KG1 (cell line): ENCODE measurements around the gene NDUFA3.
A peak's percentile ranks its signal among the peaks of the same experiment; 100 is the strongest.
"Not testable (repeated sequence)": the region's sequence is repeated elsewhere in the genome, so short reads cannot be mapped to it uniquely, and the experiment has no call there.

Source experiments
- DNase-seq: peaks from one replicate; lab custom pipeline; 2025; lab: John Stamatoyannopoulos, UW

The NDUFA3 gene

DNA sequence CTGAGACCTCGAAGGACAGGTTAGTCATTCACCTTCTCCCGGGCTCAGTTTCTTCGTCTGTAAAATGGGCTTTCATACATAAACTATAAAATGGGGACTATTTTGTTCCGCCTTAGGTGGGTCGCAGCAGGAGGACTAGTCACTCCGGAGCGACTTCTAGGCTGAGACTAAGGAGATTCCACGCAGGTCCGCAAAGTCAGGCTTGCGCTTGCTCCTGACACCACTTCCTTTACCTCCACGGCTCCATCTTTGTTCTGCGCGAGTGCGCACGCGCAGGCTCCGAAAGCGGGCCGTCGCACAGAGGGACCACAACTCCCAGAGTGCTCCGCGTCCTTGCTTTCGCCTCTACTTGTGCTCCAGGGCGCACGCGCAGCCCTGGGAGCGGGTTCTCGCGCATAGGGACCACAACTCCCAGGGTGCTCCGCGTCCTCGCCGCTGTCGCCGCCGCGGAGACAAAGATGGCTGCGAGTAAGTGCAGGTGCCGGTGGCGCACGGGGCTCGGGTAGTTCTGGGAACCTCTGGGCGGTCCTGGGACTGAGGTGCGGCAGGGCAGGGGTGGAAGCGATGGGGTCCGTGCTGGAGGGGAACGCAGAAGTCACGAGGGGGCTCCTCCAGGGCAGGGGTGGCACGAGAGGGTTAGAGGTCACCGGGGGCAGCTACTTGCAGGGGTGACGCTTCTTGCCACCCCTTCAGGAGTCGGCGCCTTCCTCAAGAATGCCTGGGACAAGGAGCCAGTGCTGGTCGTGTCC, at the start of gene NDUFA3:
Gene NDUFA3, plus strand, starts transcription at position 435 of the 749 bp plus-strand sequence. Its CDS starts 24 bp downstream, at position 459.
- peak; percentile 98 for DNase-seq

GRCh38 chr19:54062643-54063042, 40.0 kb upstream of the NDUFA3 start:
- DNase-seq, result peak; percentile 46

GRCh38 chr19:54063350-54064116, 39.1 kb upstream of the NDUFA3 start, which contains the start of gene VSTM1:
Gene VSTM1 (minus strand): TSS chr19:54063897. CDS start chr19:54063777, 120 bp downstream.
- DNase-seq, result peak; percentile 61

DNA sequence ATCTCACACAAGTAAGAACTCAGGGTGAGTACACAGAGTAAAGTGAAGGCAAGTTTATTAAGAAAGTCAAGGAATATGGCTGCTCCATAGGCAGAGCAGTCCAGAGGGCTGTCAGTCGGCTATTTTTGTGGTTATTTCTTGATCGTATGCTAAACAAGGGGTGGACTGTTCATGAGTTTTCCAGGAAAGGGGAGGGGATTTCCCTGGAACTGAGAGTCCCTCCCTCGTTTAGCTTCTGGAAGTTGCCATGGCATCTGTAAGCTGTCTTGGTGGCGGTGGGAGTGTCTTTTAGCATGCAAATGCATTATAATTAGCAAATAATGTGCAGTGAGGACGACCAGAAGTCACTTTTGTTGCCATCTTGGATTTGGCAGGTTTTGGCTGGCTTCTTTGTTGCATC, 33.2 kb upstream of the NDUFA3 start:
- no peak for DNase-seq

GRCh38 chr19:54073829-54074228, 28.8 kb upstream of the NDUFA3 start:
- DNase-seq, result no peak

DNA sequence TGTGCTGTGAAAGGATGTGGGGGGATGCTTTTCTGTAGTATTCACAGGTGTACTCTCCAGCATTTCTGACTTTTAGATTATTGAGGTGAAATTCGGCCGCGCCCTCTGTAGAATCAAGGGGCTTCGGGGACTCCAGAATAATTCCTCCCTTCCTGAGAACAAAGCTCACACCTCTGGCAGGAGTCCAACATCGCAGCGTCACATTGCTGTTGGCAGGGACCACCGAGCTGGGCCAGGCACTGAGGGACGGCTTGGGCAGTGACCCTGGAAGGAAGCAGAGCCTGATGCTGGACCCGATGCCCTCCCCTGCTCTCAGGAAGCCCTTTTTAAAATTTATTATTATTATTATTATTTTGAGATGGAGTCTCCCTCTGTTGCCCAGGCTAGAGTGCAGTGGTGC, 27.8 kb upstream of the NDUFA3 start:
- no peak for DNase-seq

DNA sequence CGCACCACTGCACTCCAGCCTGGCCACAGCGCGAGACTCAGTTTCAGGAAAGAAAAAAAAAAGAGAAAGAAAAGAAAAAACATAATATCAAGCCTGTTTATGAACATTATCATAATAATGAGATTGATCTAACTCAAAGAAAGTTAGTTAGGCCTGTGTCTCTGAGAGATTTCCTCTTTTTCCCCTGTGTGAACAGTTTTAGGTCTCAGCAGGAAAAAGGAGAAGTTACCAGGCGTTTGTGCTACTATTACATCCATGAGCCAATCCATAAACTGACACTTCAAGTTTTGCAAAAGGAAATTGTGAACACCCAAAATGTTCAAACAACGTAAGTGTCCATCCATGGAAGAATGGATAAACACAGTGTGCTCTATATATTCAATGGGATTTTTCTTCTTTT, 25.3 kb upstream of the NDUFA3 start:
- peak; percentile 23 for DNase-seq

- DNase-seq, result no peak
Observed at GRCh38 chr19:54081032-54081431, 21.6 kb upstream of the NDUFA3 start, which contains the start of gene TARM1. Gene TARM1 (minus strand): TSS chr19:54081365. CDS start chr19:54081340, 25 bp downstream.

DNA sequence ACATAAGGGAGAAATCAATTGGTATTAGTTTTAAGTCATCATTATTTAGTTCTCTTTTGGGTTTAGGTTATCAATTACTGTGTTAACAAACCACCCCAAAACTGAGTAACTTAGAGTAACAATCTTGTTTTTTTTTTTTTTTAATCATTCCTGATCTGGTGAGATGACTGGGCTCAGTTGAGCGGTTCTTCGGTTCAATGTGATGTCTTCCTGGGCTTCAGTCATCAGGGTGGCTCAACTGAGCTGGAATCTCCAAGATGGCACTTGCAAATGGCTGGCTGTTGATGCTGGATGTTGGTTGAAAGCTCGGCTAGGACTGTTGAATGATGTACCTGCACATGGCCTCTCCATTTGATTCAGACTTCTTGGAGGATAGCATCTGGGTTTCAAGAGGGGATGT, 18.2 kb upstream of the NDUFA3 start:
- no peak for DNase-seq

DNA sequence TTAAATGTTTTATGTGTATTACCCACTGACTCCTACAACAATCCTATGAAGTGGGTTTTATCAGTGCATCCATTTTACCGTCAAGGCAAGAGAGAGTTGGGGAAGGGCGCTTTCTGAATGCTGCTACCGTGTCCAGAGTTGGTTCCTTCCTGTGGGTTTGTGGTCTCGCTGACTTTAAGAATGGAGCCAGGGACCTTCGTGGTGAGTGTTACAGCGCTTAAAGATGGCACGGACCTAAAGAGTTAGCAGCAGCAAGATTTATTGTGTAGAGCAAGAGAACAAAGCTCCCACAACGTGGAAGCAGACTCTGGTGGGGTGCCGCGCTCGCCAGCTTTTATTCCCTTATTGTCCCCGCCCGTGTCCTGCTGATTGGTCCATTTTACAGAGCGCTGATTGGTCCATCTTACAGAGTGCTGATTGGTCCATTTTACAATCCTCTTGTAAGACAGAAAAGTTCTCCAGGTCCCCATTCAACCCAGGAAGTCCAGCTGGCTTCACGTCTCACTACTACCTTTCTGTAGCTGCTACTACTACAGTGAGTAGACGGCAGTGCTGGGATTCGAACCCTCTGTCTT, 8.1 kb upstream of the NDUFA3 start:
- DNase-seq, result peak; percentile 53

DNA sequence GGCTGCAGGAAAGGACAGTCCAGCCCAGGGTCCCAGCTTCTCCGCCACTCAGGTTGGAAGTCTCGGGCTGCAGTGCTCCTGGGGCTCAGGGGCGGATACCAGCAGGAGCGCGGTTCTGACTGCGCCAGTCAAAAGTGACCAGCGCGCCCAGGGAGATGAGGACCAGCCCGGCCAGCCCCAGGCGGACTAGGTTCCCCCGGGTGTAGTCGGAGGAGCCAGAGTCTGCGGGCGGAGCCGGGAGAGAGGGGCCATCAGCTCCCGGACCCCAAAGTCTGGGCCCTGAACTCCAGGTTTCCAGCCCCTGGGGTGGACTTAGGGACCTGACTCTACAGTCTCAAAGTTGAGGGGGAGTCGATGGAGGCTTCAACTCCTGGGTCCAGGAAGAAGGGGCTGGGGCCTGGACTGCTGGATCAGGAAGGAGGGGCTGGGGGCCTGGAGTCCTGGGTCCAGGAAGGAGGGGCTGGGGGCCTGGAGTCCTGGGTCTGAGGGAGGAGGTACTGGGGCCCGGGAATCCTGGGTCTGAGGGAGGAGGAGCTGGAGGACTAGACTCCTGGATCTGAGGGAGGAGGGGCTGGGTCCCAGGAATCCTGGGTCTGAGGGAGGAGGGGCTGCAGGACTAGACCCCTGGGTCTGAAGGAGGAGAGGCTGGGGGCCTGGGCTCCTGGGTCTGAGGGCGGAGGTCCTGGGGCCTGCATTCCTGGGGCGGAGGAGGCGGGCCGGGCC, 7.4 kb upstream of the NDUFA3 start:
- no peak for DNase-seq

- DNase-seq, result peak; percentile 29
Observed at GRCh38 chr19:54095859-54096616, 6.6 kb upstream of the NDUFA3 start.

DNA sequence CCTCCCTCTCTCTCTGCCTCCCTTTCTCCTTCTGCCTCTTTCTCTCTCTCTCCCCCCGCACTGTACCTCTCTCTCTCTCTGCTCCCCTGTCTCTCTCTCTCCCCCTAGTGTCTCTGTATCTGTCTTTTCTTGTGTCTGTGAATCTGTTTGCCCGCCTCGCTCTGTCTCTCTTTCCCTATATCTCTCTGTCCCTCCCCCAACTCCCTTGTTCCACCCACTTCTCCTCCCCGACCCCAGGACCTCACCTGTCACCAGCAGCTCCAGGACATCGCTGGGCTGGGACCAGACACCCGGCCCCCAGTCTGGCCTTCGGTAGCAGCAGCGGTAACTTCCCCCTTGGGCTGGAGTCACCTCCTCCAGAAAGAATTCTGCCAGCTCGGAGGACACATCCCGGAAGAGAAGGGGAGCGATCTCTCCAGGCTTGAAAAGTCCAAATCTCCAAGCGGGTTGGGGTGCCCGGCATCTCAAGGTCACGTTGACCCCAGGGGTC, 6.0 kb upstream of the NDUFA3 start:
- no peak for DNase-seq

- DNase-seq, result no peak
Observed at GRCh38 chr19:54099190-54099902, 3.3 kb upstream of the NDUFA3 start.

GRCh38 chr19:54099903-54100255, 2.8 kb upstream of the NDUFA3 start:
- DNase-seq, result not testable (repeated sequence)

DNA sequence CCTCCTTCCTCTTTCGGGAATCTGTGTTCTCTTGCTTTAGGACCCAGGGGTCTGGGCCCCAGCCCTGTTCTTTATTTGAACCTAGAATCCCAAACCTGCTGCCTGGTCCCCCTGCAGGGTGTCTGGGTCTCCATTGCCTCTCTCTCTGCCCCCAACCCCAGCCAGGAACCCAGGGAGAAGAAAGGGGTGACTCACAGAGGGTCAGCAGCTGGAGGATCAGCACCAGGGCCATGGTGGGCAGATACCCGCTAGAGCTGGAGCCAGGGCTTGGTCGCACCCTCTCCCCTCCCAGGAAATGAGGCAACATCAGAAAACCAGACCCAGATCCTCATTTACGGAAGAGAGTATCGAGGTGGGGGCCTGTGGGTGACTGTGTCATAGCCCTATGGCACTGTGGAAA, 2.1 kb upstream of the NDUFA3 start, which contains the start of gene OSCAR:
Gene OSCAR, minus strand, starts transcription at position 243 of the 400 bp plus-strand sequence. Its CDS starts 11 bp downstream, at position 232.
- DNase-seq, result no peak

DNA sequence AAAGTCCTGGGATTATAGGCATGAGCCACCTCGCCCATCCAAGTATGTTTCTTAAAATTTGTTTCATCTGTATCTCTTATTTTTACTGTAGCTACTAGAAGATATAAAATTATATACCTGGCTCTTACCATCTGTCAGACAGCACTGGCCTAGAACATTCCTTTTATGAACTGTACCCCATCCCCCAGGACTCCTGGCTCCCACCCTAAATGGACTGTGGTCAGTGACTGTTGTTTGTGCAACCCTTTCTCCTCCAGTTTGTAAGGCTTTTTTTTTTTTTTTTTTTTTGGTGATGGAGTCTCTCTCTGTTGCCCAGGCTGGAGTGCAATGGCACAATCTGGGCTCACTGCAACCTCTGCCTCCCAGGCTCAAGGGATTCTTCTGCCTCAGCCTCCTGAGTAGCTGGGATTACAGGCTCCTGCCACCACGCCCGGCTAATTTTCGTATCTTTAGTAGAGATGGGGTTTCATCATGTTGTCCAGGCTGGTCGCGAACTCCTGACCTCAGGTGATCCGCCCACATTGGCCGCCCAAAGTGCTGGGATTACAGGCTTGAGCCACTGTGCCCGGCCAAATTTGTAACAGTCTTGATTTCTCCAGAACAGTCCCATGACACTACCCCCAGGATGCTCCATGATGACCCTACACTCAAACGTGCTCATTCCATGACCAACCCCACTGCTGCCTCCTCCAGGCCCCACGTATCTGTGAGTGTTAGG, 2.5 kb downstream of the NDUFA3 start:
- no peak for DNase-seq

GRCh38 chr19:54105796-54106195, 3.1 kb downstream of the NDUFA3 start:
- DNase-seq, result no peak

- no peak for DNase-seq
Observed at GRCh38 chr19:54106716-54107115, 4.1 kb downstream of the NDUFA3 start.
